HepG2 (cell line): Measurements from ENCODE around the gene SMC1A. TPM values are rescaled to one million over a fixed set of nuclear protein-coding genes. Genes with fewer than 3 reads are reported as not detected.
A peak's percentile ranks its signal among the peaks of the same experiment; 100 is the strongest.

ENCODE experiments used
- KAT8 ChIP-seq: IDR thresholded peaks from 2 replicates; pipeline ENCODE4 v1.6.1; 2016; ENCODE audit warnings: missing genetic modification reagents, missing compliant biosample characterization
- KDM3A ChIP-seq: IDR thresholded peaks from 2 replicates; pipeline ENCODE4 v1.6.1; 2018; ENCODE audit warnings: low read depth, missing compliant biosample characterization
- LCORL ChIP-seq, 2 experiments: fragments of 450-650 bp in 1 of 2; sonication (generic) in 1 of 2; formaldehyde crosslinking in 1 of 2; IDR thresholded peaks; 2 replicates each; pipeline versions ENCODE4 v1.5.0 to v1.6.1; 2017 to 2020; ENCODE audit warnings: antibody characterized with exemption in 1 of 2, missing genetic modification reagents in 1 of 2
- MAFF ChIP-seq: IDR thresholded peaks from 2 replicates; pipeline ENCODE4 v1.6.1; 2011; ENCODE audit warnings: low read depth, low read length, improper control_type of control experiment
- PRPF4 ChIP-seq: fragments of 200-400 bp; formaldehyde crosslinking; IDR thresholded peaks from 2 replicates; pipeline ENCODE4 v1.6.1; 2016; ENCODE audit warnings: low read length, low read depth; ENCODE audit not compliant: poor library complexity, severe bottlenecking
- RBM22 ChIP-seq: fragments of 200-400 bp; formaldehyde crosslinking; optimal IDR thresholded peaks from 2 replicates; pipeline ENCODE3; 2017; ENCODE audit warnings: mild to moderate bottlenecking, low read length, moderate library complexity
- SALL1 ChIP-seq: sonication (generic); formaldehyde crosslinking; IDR thresholded peaks from 2 replicates; pipeline ENCODE4 v1.8.0; 2022; ENCODE audit warnings: mild to moderate bottlenecking, missing genetic modification reagents
- TAF15 ChIP-seq: fragments of 200-400 bp; formaldehyde crosslinking; IDR thresholded peaks from one replicate; pipeline ENCODE4 v1.6.1; 2018; ENCODE audit warnings: mild to moderate bottlenecking, low read depth, low read length; ENCODE audit not compliant: poor library complexity, severe bottlenecking
- ZNF253 ChIP-seq: sonication (generic); formaldehyde crosslinking; IDR thresholded peaks from 2 replicates; pipeline ENCODE4 v1.8.0; 2022; ENCODE audit warnings: mild to moderate bottlenecking, missing genetic modification reagents, borderline replicate concordance
- ZNF841 ChIP-seq: sonication (generic); formaldehyde crosslinking; IDR thresholded peaks from 2 replicates; pipeline ENCODE4 v1.8.1; 2023; ENCODE audit warnings: missing genetic modification reagents, borderline replicate concordance
- polyA plus RNA-seq, 8 experiments: library from polyadenylated mRNA; depleted of rRNA in 3 of 8; stranded (reverse) in 7 of 8; unstranded in 1 of 8; fragments of >200 nt; fragmentation: Illumina TruSeq in 4 of 8; extraction: Trizol in 4 of 8; gene quantifications; 2 replicates each; pipeline versions ENCODE4 v1.2.1 to v1.2.3, GENCODE V29; 2011 to 2016; ENCODE audit warnings: low read depth in 4 of 8, missing spikeins in 1 of 8, mixed read lengths in 1 of 8; ENCODE audit not compliant: insufficient read depth in 1 of 8
- total RNA-seq, 5 experiments: library from RNA; depleted of rRNA; stranded (reverse); fragments of >200 nt; fragmentation: Illumina TruSeq; extraction: Trizol; gene quantifications; 2 replicates each; pipeline ENCODE4 v1.2.3, GENCODE V29; 2016; ENCODE audit warnings: low read depth in 1 of 5
- TF ChIP-seq, protein P1 (sequence below): sonication (generic); formaldehyde crosslinking; IDR thresholded peaks from 2 replicates; pipeline ENCODE4 v1.4.0; 2020; ENCODE audit warnings: mild to moderate bottlenecking, missing genetic modification reagents
- TF ChIP-seq, protein P2 (sequence below): sonication (generic); formaldehyde crosslinking; IDR thresholded peaks from 2 replicates; pipeline ENCODE4 v1.4.0; 2020; ENCODE audit warnings: mild to moderate bottlenecking, missing genetic modification reagents
- TF ChIP-seq, protein P3 (sequence below): sonication (generic); formaldehyde crosslinking; IDR thresholded peaks from 2 replicates; pipeline ENCODE4 v1.4.0; 2020; ENCODE audit warnings: missing genetic modification reagents, borderline replicate concordance
- TF ChIP-seq, protein P4 (sequence below): sonication (generic); formaldehyde crosslinking; IDR thresholded peaks from 2 replicates; pipeline ENCODE4 v1.9.0; 2022; ENCODE audit warnings: missing genetic modification reagents, mild to moderate bottlenecking, borderline replicate concordance

The SMC1A gene
- total and polyA plus RNA-seq, 2 of the 13 experiments (the other 11 are each of a cell fraction or from before 2014, with no cell fraction given), result 9.4 to 46.6 TPM

GRCh38 chrX:53422086-53422860, at the start of gene SMC1A (continued):
- TF ChIP-seq, protein P1, sequence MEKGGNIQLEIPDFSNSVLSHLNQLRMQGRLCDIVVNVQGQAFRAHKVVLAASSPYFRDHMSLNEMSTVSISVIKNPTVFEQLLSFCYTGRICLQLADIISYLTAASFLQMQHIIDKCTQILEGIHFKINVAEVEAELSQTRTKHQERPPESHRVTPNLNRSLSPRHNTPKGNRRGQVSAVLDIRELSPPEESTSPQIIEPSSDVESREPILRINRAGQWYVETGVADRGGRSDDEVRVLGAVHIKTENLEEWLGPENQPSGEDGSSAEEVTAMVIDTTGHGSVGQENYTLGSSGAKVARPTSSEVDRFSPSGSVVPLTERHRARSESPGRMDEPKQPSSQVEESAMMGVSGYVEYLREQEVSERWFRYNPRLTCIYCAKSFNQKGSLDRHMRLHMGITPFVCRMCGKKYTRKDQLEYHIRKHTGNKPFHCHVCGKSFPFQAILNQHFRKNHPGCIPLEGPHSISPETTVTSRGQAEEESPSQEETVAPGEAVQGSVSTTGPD (CRISPR knock-in tag), result no peak
- TF ChIP-seq PRPF4 (no peak), SALL1 (CRISPR knock-in tag) (peak; percentile 35; the same call in 1 of the 2 replicates), KDM3A (CRISPR knock-in tag) (no peak), ZNF253 (CRISPR knock-in tag) (no peak), LCORL (IDR thresholded peaks at IDR 0.05) (no peak), LCORL (CRISPR knock-in tag; IDR thresholded peaks at IDR 0.05) (no peak), KAT8 (CRISPR knock-in tag) (peak; percentile 80; the same call in 1 of the 2 replicates), TAF15 (no peak), MAFF (no peak), RBM22 (no peak), ZNF841 (no peak)
- TF ChIP-seq, protein P2, sequence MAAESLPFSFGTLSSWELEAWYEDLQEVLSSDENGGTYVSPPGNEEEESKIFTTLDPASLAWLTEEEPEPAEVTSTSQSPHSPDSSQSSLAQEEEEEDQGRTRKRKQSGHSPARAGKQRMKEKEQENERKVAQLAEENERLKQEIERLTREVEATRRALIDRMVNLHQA (CRISPR knock-in tag), result no peak
- TF ChIP-seq, protein P3, sequence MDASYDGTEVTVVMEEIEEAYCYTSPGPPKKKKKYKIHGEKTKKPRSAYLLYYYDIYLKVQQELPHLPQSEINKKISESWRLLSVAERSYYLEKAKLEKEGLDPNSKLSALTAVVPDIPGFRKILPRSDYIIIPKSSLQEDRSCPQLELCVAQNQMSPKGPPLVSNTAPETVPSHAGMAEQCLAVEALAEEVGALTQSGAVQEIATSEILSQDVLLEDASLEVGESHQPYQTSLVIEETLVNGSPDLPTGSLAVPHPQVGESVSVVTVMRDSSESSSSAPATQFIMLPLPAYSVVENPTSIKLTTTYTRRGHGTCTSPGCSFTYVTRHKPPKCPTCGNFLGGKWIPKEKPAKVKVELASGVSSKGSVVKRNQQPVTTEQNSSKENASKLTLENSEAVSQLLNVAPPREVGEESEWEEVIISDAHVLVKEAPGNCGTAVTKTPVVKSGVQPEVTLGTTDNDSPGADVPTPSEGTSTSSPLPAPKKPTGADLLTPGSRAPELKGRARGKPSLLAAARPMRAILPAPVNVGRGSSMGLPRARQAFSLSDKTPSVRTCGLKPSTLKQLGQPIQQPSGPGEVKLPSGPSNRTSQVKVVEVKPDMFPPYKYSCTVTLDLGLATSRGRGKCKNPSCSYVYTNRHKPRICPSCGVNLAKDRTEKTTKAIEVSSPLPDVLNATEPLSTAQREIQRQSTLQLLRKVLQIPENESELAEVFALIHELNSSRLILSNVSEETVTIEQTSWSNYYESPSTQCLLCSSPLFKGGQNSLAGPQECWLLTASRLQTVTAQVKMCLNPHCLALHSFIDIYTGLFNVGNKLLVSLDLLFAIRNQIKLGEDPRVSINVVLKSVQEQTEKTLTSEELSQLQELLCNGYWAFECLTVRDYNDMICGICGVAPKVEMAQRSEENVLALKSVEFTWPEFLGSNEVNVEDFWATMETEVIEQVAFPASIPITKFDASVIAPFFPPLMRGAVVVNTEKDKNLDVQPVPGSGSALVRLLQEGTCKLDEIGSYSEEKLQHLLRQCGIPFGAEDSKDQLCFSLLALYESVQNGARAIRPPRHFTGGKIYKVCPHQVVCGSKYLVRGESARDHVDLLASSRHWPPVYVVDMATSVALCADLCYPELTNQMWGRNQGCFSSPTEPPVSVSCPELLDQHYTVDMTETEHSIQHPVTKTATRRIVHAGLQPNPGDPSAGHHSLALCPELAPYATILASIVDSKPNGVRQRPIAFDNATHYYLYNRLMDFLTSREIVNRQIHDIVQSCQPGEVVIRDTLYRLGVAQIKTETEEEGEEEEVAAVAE (CRISPR knock-in tag), result no peak
- TF ChIP-seq, protein P4, sequence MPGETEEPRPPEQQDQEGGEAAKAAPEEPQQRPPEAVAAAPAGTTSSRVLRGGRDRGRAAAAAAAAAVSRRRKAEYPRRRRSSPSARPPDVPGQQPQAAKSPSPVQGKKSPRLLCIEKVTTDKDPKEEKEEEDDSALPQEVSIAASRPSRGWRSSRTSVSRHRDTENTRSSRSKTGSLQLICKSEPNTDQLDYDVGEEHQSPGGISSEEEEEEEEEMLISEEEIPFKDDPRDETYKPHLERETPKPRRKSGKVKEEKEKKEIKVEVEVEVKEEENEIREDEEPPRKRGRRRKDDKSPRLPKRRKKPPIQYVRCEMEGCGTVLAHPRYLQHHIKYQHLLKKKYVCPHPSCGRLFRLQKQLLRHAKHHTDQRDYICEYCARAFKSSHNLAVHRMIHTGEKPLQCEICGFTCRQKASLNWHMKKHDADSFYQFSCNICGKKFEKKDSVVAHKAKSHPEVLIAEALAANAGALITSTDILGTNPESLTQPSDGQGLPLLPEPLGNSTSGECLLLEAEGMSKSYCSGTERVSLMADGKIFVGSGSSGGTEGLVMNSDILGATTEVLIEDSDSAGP (CRISPR knock-in tag), result peak; percentile 49; the same call in 1 of the 2 replicates
